Liver (tissue), 2 donors: ENCODE data around the gene KCNT1.

Experiments
- TAF1 ChIP-seq: conservative IDR thresholded peaks from 2 replicates; pipeline ENCODE4 v1.6.1; 2016; ENCODE audit warnings: antibody characterized with exemption, mild to moderate bottlenecking
- TF ChIP-seq, protein P1 (sequence below): IDR thresholded peaks from 2 replicates; pipeline ENCODE4 v1.6.1; 2016; ENCODE audit warnings: antibody characterized with exemption, mild to moderate bottlenecking
- TF ChIP-seq, protein P2 (sequence below): IDR thresholded peaks from 2 replicates; pipeline ENCODE4 v1.6.1; 2016; ENCODE audit warnings: antibody characterized with exemption
- donor health status: healthy.

DNA sequence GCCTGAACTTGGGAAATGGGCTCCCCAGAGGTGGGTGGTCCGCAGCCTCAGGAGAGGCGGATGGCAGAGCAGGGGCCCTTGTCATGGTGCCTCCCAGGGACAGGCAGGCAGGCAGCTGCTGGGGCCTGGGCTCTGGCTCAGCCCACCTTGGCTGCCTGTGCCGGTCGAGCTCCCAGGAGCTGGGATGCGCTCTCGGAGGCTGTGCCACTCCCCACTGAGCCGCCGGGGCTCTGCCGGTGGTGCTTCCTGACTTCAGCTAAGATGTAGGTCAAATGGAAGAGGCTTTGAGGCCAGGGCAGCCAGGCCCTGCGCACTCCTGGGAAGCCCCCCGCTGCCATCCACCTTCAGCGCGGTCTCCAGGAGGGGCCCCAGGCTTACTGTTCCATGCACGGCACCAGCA, 41.0 kb downstream of the KCNT1 start:
- TF ChIP-seq, protein P1, sequence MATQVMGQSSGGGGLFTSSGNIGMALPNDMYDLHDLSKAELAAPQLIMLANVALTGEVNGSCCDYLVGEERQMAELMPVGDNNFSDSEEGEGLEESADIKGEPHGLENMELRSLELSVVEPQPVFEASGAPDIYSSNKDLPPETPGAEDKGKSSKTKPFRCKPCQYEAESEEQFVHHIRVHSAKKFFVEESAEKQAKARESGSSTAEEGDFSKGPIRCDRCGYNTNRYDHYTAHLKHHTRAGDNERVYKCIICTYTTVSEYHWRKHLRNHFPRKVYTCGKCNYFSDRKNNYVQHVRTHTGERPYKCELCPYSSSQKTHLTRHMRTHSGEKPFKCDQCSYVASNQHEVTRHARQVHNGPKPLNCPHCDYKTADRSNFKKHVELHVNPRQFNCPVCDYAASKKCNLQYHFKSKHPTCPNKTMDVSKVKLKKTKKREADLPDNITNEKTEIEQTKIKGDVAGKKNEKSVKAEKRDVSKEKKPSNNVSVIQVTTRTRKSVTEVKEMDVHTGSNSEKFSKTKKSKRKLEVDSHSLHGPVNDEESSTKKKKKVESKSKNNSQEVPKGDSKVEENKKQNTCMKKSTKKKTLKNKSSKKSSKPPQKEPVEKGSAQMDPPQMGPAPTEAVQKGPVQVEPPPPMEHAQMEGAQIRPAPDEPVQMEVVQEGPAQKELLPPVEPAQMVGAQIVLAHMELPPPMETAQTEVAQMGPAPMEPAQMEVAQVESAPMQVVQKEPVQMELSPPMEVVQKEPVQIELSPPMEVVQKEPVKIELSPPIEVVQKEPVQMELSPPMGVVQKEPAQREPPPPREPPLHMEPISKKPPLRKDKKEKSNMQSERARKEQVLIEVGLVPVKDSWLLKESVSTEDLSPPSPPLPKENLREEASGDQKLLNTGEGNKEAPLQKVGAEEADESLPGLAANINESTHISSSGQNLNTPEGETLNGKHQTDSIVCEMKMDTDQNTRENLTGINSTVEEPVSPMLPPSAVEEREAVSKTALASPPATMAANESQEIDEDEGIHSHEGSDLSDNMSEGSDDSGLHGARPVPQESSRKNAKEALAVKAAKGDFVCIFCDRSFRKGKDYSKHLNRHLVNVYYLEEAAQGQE: no peak
- TF ChIP-seq, protein P2, sequence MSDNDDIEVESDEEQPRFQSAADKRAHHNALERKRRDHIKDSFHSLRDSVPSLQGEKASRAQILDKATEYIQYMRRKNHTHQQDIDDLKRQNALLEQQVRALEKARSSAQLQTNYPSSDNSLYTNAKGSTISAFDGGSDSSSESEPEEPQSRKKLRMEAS: no peak
- TF ChIP-seq TAF1: no peak
